Activated naive CD4-positive, alpha-beta T cell treated with anti-CD3 and anti-CD28 coated beads for 36 hours (primary cell): ENCODE measurements around the gene NEB. TPM values are rescaled to one million over a fixed set of nuclear protein-coding genes. Genes with fewer than 3 reads are reported as not detected.

Source experiments
- CTCF ChIA-PET: fragments of 350-600 bp; sonication (Branson Sonifier 250); formaldehyde crosslinking; loops from one replicate; lab custom pipeline; 2021; ENCODE audit warnings: antibody characterized with exemption; lab: Charles Lee
- DNase-seq: peaks from one replicate; pipeline ENCODE4 v3.0.0-alpha.2; 2020
- H3K27ac Mint-ChIP-seq: one replicate; pipeline ENCODE4 v1.8.0; 2021; ENCODE audit warnings: mild to moderate bottlenecking, mixed read lengths
- H3K27me3 Mint-ChIP-seq: one replicate; pipeline ENCODE4 v1.8.0; 2021; ENCODE audit warnings: low read depth, mixed read lengths
- H3K36me3 Mint-ChIP-seq: one replicate; pipeline ENCODE4 v1.8.0; 2021; ENCODE audit warnings: low read depth, mixed read lengths
- H3K4me1 Mint-ChIP-seq: one replicate; pipeline ENCODE4 v1.8.0; 2021; ENCODE audit warnings: low read depth, mixed read lengths
- H3K4me3 Mint-ChIP-seq: one replicate; pipeline ENCODE4 v1.8.0; 2021; ENCODE audit warnings: mild to moderate bottlenecking, moderate library complexity, mixed read lengths
- H3K9me3 Mint-ChIP-seq: one replicate; pipeline ENCODE4 v1.8.0; 2021; ENCODE audit warnings: mixed read lengths
- intact Hi-C: fragments of 100-400 bp; cut with micrococcal nuclease; formaldehyde crosslinking; loops from one replicate; pipeline ENCODE4 v1.15.1; 2023
- total RNA-seq, 2 experiments: library from RNA; stranded (reverse); gene quantifications; one replicate each; pipeline ENCODE4 v1.2.3, GENCODE V29; 2021

Gene NEB
- total RNA-seq, 2 experiments from 2014 or later: 0.14 to 0.22 TPM

- H3K4me3 Mint-ChIP-seq: peak overlapping the region; percentile 50
- CTCF ChIA-PET: interaction anchor here (0.6 to 2.5 kb wide), 6 partner anchors 22 to 387 kb away, joined by 3 to 10 read pairs (median 3); no protein-coding TSS in a partner anchor
- peaks cover 4% of the 10 kb centered on the region for H3K9me3 Mint-ChIP-seq
- intact Hi-C loops: loop anchor here (1.0 to 5.0 kb wide), 5 partner anchors 156 to 349 kb away; partner anchors contain the start of gene NMI
- H3K27me3 Mint-ChIP-seq: no peaks in the 10 kb centered on the region
- peaks cover 6% of the 10 kb centered on the region for H3K36me3 Mint-ChIP-seq
- DNase-seq: peak; percentile 55
- H3K4me1 Mint-ChIP-seq: peaks cover 30% of the 10 kb centered on the region
- H3K27ac Mint-ChIP-seq: peak overlapping the region; percentile 82
Observed at GRCh38 chr2:151638191-151638933, 95.9 kb downstream of the NEB start.

GRCh38 chr2:151637271-151637781 is 97.0 kb downstream of the NEB start:
- intact Hi-C loops: loop anchor here (1.0 to 5.0 kb wide), 6 partner anchors 23 to 538 kb away; partner anchors contain the start of genes ARL5A and STAM2
- Mint-ChIP-seq H3K4me3 (peak overlapping the region; percentile 57), H3K27ac (peak overlapping the region; percentile 82), H3K9me3 (peaks cover 4% of the 10 kb centered on the region), H3K4me1 (peaks cover 30% of the 10 kb centered on the region), H3K27me3 (no peaks in the 10 kb centered on the region), H3K36me3 (peaks cover 6% of the 10 kb centered on the region)
- peak; percentile 77 for DNase-seq
- CTCF ChIA-PET: interaction anchor here (1.1 to 2.5 kb wide), 4 partner anchors 15 to 388 kb away, joined by 3 to 10 read pairs (median 3); no protein-coding TSS in a partner anchor

GRCh38 chr2:151634736-151635467 is 99.4 kb downstream of the NEB start:
- Mint-ChIP-seq H3K9me3 (peaks cover 4% of the 10 kb centered on the region), H3K27ac (no peak overlapping the region), H3K4me1 (peaks cover 30% of the 10 kb centered on the region), H3K4me3 (no peak overlapping the region), H3K27me3 (no peaks in the 10 kb centered on the region), H3K36me3 (peaks cover 6% of the 10 kb centered on the region)
- intact Hi-C loops: loop anchor here (5.0 kb wide), 2 partner anchors 153 to 172 kb away; no protein-coding TSS in a partner anchor
- no peak for DNase-seq
- CTCF ChIA-PET: interaction anchor here (0.6 to 0.7 kb wide), 2 partner anchors 185 to 448 kb away, joined by 4 to 5 read pairs; no protein-coding TSS in a partner anchor

- H3K9me3 Mint-ChIP-seq: peaks cover 4% of the 10 kb centered on the region
- peaks cover 16% of the 10 kb centered on the region for H3K4me1 Mint-ChIP-seq
- intact Hi-C loops: no loop called here
- H3K36me3 Mint-ChIP-seq: peaks cover 7% of the 10 kb centered on the region
- H3K27ac Mint-ChIP-seq: no peak overlapping the region
- no peaks in the 10 kb centered on the region for H3K27me3 Mint-ChIP-seq
- CTCF ChIA-PET: no interaction called here
- no peak for DNase-seq
- no peak overlapping the region for H3K4me3 Mint-ChIP-seq
Observed at GRCh38 chr2:151632993-151633565, 101.2 kb downstream of the NEB start.

- no peaks in the 10 kb centered on the region for H3K4me1 Mint-ChIP-seq
- CTCF ChIA-PET: no interaction called here
- H3K27me3 Mint-ChIP-seq: no peaks in the 10 kb centered on the region
- intact Hi-C loops: no loop called here
- no peak for DNase-seq
- H3K4me3 Mint-ChIP-seq: no peak overlapping the region
- H3K27ac Mint-ChIP-seq: no peak overlapping the region
- H3K9me3 Mint-ChIP-seq: peaks cover 4% of the 10 kb centered on the region
- H3K36me3 Mint-ChIP-seq: peaks cover 6% of the 10 kb centered on the region
Observed at GRCh38 chr2:151630372-151630771, 103.9 kb downstream of the NEB start.

- CTCF ChIA-PET: no interaction called here
- no peaks in the 10 kb centered on the region for H3K27me3 Mint-ChIP-seq
- H3K27ac Mint-ChIP-seq: no peak overlapping the region
- no peak for DNase-seq
- H3K4me3 Mint-ChIP-seq: no peak overlapping the region
- no peaks in the 10 kb centered on the region for H3K9me3 Mint-ChIP-seq
- no peaks in the 10 kb centered on the region for H3K4me1 Mint-ChIP-seq
- intact Hi-C loops: no loop called here
- H3K36me3 Mint-ChIP-seq: peaks cover 4% of the 10 kb centered on the region
Observed at GRCh38 chr2:151627353-151627752, 106.9 kb downstream of the NEB start.

- H3K4me3 Mint-ChIP-seq: no peak overlapping the region
- H3K36me3 Mint-ChIP-seq: peaks cover 4% of the 10 kb centered on the region
- CTCF ChIA-PET: no interaction called here
Observed at GRCh38 chr2:151624271-151624670, 110.0 kb downstream of the NEB start.

GRCh38 chr2:151623631-151624030 is 110.6 kb downstream of the NEB start:
- DNase-seq: no peak
- Mint-ChIP-seq H3K27ac (no peak overlapping the region), H3K27me3 (no peaks in the 10 kb centered on the region), H3K4me3 (no peak overlapping the region), H3K4me1 (no peaks in the 10 kb centered on the region), H3K36me3 (peaks cover 4% of the 10 kb centered on the region), H3K9me3 (no peaks in the 10 kb centered on the region)
- CTCF ChIA-PET: no interaction called here
- intact Hi-C loops: no loop called here

More at GRCh38 chr2:151624271-151624670, 110.0 kb downstream of the NEB start:
- H3K27me3 Mint-ChIP-seq: no peaks in the 10 kb centered on the region
- DNase-seq: no peak
- H3K4me1 Mint-ChIP-seq: no peaks in the 10 kb centered on the region
- intact Hi-C loops: no loop called here
- H3K9me3 Mint-ChIP-seq: no peaks in the 10 kb centered on the region
- H3K27ac Mint-ChIP-seq: no peak overlapping the region

- no peak overlapping the region for H3K4me3 Mint-ChIP-seq
- no peak overlapping the region for H3K27ac Mint-ChIP-seq
- H3K4me1 Mint-ChIP-seq: no peaks in the 10 kb centered on the region
- DNase-seq: no peak
- no peaks in the 10 kb centered on the region for H3K27me3 Mint-ChIP-seq
- CTCF ChIA-PET: no interaction called here
- H3K9me3 Mint-ChIP-seq: no peaks in the 10 kb centered on the region
- intact Hi-C loops: no loop called here
- H3K36me3 Mint-ChIP-seq: no peaks in the 10 kb centered on the region
Observed at GRCh38 chr2:151620761-151621160, 113.5 kb downstream of the NEB start.

- intact Hi-C loops: no loop called here
- Mint-ChIP-seq H3K36me3 (no peaks in the 10 kb centered on the region), H3K27ac (no peak overlapping the region), H3K9me3 (no peaks in the 10 kb centered on the region), H3K4me3 (no peak overlapping the region), H3K27me3 (no peaks in the 10 kb centered on the region), H3K4me1 (peaks cover 9% of the 10 kb centered on the region)
- CTCF ChIA-PET: no interaction called here
- no peak for DNase-seq
Observed at GRCh38 chr2:151619337-151619989, 114.8 kb downstream of the NEB start.

GRCh38 chr2:151616760-151617339 is 117.4 kb downstream of the NEB start:
- Mint-ChIP-seq H3K27me3 (no peaks in the 10 kb centered on the region), H3K4me1 (peaks cover 12% of the 10 kb centered on the region), H3K4me3 (no peak overlapping the region), H3K27ac (no peak overlapping the region), H3K36me3 (no peaks in the 10 kb centered on the region), H3K9me3 (no peaks in the 10 kb centered on the region)
- intact Hi-C loops: no loop called here
- CTCF ChIA-PET: interaction anchor here (1.5 kb wide), 1 partner anchor 20 kb away, joined by 3 read pairs; no protein-coding TSS in a partner anchor
- no peak for DNase-seq
